GM12891 (cell line): Measurements from ENCODE around the gene CORO1C.

Experiments used
- DNase-seq: peaks from one replicate; pipeline ENCODE4 v3.0.0; 2011; ENCODE audit warnings: low spot score; ENCODE audit not compliant: insufficient read length
- FAIRE-seq: peaks from 2 replicates; lab custom pipeline; 2011; peaks lifted over from hg19 to GRCh38; lab: Jason Lieb, UNC
- PAX5 ChIP-seq: IDR thresholded peaks from 2 replicates; pipeline ENCODE4 v1.6.1; 2011; ENCODE audit warnings: low read length, moderate library complexity, mild to moderate bottlenecking; ENCODE audit not compliant: insufficient read depth, severe bottlenecking
- POLR2A ChIP-seq: IDR thresholded peaks from 2 replicates; pipeline ENCODE4 v1.6.1; 2011; ENCODE audit warnings: low read depth, low read length, control low read depth
- POLR2AphosphoS5 ChIP-seq: IDR thresholded peaks from 2 replicates; pipeline ENCODE4 v1.6.1; 2011; ENCODE audit warnings: low read depth, low read length, control low read depth
- POU2F2 ChIP-seq: IDR thresholded peaks from 2 replicates; pipeline ENCODE4 v1.6.1; 2011; ENCODE audit warnings: low read depth, mild to moderate bottlenecking, control low read depth, low read length, moderate library complexity
- SPI1 ChIP-seq: IDR thresholded peaks from 2 replicates; pipeline ENCODE4 v1.6.1; 2011; ENCODE audit warnings: low read depth, low read length, control low read depth
- TAF1 ChIP-seq: IDR thresholded peaks from 2 replicates; pipeline ENCODE4 v1.6.1; 2011; ENCODE audit warnings: low read depth, low read length, control low read depth

CORO1C gene

DNA sequence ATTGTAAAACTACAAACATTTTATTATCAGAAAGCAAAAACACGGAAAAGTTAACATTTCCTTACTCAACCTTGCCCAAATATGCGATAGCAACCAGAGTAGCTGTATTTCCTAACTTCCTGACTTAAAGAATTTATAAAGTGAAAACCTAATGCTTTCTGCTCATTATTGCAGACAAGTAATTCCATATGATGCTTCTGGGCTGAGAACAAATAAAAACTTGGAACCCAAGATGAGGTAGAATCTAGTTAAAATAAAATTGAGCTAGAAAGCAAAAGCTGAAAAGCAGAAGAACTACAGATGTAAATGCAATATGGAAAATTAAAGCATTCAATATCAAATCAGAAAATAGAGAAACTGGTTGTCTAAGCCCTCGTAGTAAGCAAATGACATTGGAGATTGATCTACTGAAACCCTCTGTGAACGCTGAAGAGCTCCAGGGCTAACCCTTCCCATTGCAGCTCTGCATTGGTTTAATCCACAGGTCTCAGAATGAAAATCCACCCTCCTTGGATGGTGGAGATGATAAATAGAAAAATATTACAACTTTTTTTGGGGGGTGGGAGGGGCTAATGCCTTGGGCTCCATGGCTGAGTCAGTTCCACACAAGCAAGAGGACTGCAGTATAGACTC is 40.7 kb downstream of the CORO1C start:
- FAIRE-seq (no peak), DNase-seq (no peak)
- TF ChIP-seq POLR2A (no peak), POLR2AphosphoS5 (no peak), SPI1 (no peak), TAF1 (no peak), PAX5 (no peak), POU2F2 (no peak)

GRCh38 chr12:108690191-108690518 is 41.2 kb downstream of the CORO1C start:
- no peak for DNase-seq
- TF ChIP-seq PAX5, result no peak
- no peak for TF ChIP-seq POU2F2
- no peak for TF ChIP-seq TAF1
- TF ChIP-seq POLR2A, result no peak
- TF ChIP-seq SPI1, result no peak
- no peak for TF ChIP-seq POLR2AphosphoS5
- FAIRE-seq, result peak; percentile 28

DNA sequence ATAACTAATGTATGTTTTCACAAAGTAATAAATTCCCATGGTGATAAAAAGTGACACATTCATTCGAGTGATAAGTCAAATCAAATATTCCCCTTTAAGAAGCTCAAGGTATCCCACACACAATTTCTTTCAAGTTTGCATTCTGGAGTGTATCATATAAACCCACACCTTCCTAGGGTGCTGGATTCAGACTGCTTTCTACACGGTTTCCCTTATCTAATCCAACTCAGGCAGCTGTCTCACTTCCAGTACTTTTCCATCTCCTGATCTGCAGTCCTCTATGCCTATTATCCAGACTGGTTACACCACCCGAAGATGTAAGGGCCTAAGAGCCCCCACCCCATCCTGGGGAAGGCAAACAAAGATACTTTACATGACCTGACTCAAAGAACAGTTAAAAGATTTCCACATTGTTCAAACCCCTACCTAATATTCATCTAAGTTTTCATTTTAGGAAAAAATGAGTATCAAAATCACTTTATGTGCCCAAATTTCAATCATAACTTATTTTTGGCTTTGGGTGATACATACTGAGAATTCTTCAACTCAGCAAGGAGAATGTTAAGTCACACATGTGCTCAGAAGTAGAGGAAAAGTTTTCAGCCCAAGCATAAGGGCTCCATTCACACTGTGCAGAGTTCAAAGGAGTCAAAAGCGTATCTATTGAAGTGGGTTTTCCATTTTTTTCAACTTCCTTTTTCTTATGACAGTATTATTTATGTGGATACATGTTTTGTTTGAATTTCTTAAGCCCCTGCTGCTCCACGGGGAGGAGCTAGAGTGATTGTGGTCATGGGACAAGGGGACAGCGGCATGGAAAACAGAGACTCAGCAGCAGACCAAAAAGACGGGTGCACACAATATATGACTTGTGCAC is 41.8 kb downstream of the CORO1C start:
- FAIRE-seq (peak; percentile 5), DNase-seq (no peak)
- TF ChIP-seq POLR2AphosphoS5 (no peak), PAX5 (no peak), POLR2A (no peak), POU2F2 (no peak), TAF1 (no peak), SPI1 (no peak)

DNA sequence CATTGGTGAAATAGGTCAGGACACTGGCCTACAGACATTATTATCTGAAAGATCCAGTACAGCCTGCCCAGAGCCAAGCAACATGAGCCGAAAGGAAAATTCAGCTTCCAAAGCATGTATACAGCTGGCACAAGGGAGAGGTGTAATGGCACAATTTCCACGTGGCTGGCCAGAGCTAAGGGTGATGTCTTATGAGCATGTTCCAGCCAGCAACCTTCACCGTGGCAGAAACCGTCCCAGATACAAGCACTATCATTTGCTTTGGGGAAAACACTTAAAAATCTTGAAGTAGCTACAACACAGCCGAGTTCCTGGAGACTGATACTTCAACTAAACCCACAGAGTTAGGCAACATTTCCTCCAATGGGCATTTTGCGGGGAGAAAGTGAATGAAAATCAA is 44.5 kb downstream of the CORO1C start:
- TF ChIP-seq POLR2A (no peak), POLR2AphosphoS5 (no peak), SPI1 (no peak), TAF1 (no peak), POU2F2 (no peak), PAX5 (no peak)
- DNase-seq, result no peak
- no peak for FAIRE-seq

DNA sequence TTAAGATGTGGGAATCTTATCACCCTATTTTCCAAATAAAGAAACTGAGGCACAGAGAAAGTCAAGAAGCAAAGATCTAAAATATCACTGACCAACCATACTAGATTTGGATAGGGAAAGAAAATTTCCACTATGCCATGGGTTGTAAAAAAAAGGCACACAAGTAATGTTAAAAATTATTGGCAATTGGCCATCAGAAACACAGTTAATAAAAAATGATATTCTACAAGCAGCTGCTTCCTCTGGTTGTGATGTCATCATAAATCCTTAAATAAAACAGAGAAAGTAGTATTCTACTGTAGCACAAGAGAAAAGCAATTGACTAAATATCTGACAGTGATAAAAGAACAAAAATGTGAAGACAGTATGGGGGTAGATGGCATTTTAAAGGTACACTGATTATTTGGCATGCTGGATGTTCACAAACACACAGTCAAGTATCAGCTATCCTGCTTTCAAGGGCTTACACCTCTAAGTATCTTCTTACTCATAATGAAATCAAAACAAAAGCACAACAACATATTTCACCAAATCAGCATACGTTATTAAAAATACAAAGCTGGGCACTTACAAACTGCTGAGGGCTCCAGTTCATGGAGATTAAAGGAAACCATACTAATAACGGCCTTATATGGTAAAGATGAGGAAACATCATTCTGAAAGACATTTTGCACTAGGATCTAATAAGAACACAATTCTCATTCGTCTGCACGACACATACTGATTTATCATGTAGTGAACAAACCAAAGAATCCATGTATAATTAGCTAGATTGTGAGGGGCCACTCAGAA is 45.7 kb downstream of the CORO1C start:
- no peak for DNase-seq
- FAIRE-seq, result no peak
- TF ChIP-seq SPI1 (no peak), POLR2A (no peak)

DNA sequence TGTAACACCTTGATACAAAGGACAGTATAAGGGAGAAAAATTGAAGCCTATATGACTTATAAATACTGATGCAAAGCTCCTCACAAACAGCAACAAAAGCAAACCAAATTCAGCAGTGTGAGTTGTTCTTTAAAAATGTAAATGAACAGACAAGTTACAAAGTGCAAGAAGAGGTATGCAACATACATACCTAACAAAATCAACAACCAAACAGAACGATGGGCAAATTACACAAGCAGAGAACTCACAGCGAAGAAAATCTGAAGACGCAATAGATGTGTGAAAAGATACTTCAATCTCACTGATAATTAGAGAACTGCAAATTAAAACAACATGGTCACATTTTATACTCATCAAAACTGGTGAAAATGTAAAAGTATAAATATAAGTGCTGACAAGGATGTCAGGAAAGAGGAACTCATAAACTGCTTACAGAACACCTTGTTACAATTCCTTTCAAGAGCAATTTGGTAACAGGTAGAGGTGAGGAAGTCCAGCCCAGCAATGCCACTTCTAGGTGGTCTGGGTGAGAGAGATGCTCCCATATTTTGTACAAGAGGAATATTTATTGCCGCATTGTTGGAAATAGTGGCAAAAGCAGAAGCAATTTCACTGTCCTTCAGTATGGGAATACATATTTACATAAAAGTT is 47.3 kb downstream of the CORO1C start:
- no peak for TF ChIP-seq POLR2A
- no peak for TF ChIP-seq POU2F2
- no peak for TF ChIP-seq POLR2AphosphoS5
- peak; percentile 37; the same call in 1 of the 2 replicates for TF ChIP-seq SPI1
- TF ChIP-seq PAX5, result no peak
- no peak for TF ChIP-seq TAF1
- DNase-seq (no peak), FAIRE-seq (no peak)

GRCh38 chr12:108681317-108681716 is 50.0 kb downstream of the CORO1C start:
- no peak for FAIRE-seq

DNA sequence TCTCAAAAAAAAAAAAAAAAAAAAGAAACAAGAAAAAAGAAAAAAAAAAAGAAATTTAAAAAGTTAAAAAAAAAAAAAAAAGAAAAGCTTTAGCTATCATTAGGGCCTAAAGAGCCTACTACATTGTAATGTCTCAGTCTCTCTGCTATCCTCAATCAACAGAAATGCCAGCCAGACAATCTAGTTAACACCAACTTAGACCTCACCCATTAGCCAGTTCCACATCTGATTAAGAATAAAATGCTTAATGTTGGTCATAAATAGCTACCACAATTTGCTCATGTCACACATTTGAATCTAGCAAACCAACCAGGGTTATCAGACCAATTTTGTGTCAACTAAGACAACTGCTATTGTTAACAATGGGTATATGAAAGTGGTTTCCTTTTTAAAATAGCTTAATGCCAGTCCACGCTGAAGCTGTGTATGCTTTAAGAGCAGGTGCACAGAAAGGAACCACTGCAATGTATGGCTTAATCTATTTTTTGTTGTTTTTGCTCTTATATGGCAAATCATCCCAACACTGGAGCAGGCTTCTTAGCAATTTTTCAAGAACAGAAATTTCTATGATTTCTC is 52.1 kb downstream of the CORO1C start:
- DNase-seq (no peak), FAIRE-seq (no peak)
- no peak for TF ChIP-seq PAX5
- TF ChIP-seq TAF1, result no peak
- TF ChIP-seq POLR2AphosphoS5, result no peak
- TF ChIP-seq SPI1, result no peak
- TF ChIP-seq POLR2A, result no peak
- no peak for TF ChIP-seq POU2F2

More at GRCh38 chr12:108681317-108681716, 50.0 kb downstream of the CORO1C start:
- TF ChIP-seq SPI1, result no peak
- no peak for TF ChIP-seq TAF1
- no peak for TF ChIP-seq PAX5
- no peak for TF ChIP-seq POU2F2
- TF ChIP-seq POLR2AphosphoS5, result no peak
- TF ChIP-seq POLR2A, result no peak
- DNase-seq, result no peak
